ENCODE results near the gene DELE1.

DELE1 gene

DNA sequence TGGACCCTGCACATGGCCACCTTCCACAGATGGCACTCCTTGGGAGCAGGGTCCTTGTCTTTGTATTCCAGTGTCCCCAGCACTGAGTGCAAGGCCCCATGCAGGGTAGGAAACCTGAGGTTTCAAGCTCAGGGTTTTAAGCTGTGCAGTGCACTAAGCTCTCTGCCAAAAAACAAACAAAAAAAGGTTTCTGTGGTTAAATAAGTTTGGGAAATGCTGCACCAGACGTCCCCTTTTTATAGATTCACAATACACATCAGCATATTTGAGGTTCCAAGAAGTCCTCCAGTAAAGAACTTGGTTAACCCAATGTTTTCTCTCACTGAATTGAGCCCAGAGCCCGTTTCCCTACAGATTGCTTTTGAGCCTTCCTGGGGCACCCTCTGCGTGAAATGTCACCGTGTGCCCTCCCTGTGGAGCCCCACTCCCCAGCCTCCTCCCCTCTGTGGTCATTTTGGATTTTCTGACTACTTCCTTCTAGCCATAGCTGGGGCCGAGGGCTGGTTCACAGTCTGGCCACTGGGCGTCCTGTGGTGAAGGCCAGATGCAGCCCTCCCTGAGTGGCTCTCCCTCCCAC lies 17.1 kb downstream of the DELE1 start:
- H3K4me3 ChIP-seq (ENCODE audit: low read depth, low read length) = no peak overlapping the region
- POLR2A ChIA-PET = interaction anchor here (1.1 to 1.6 kb wide), 2 partner anchors 17 to 248 kb away, joined by 3 to 6 read pairs; partner anchors contain the start of gene DELE1
- no peak for DNase-seq (ENCODE audit: low read depth, low spot score)
- no peak for TF ChIP-seq CTCF (IDR thresholded peaks at IDR 0.05; ENCODE audit: insufficient read depth, low read length, missing control alignments)
- CTCF ChIA-PET = interaction anchor here (1.0 to 17.0 kb wide), 9 partner anchors 10 to 249 kb away, joined by 4 to 260 read pairs (median 13); partner anchors contain the start of genes DELE1, PCDH1, PCDH12 and RNF14

DNA sequence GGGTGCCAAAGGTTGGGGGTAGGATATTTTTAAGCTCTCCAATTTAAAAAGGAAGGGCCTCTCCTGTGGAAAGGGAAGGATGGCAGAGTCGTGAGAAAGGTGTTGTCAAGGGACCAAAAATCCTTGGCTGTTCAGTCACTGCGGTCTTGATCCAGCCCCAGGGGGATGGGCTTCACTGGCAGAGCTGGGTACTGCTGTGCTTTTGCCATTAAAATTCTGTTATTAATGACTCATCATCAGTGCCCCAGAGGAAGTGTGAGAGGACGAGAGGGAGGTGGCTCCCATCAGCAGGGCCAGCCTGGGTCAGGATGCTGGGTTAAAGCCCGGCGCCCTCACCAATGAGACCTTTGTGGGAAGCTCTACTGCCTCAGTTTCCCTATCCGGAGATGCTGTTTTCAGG lies 17.6 kb downstream of the DELE1 start:
- TF ChIP-seq CTCF (IDR thresholded peaks at IDR 0.05; ENCODE audit: insufficient read depth, low read length, missing control alignments) = no peak
- POLR2A ChIA-PET = interaction anchor here (0.6 to 1.6 kb wide), 3 partner anchors 18 to 1250 kb away, joined by 3 to 6 read pairs (median 3); partner anchors contain the start of genes DELE1, HARS1 and HARS2
- CTCF ChIA-PET = interaction anchor here (0.9 to 17.0 kb wide), 10 partner anchors 10 to 249 kb away, joined by 4 to 260 read pairs (median 12); partner anchors contain the start of genes DELE1, PCDH1, PCDH12 and RNF14
- no peak for DNase-seq (ENCODE audit: low read depth, low spot score)
- no peak overlapping the region for H3K4me3 ChIP-seq (ENCODE audit: low read depth, low read length)

- no peak for TF ChIP-seq CTCF (IDR thresholded peaks at IDR 0.05; ENCODE audit: insufficient read depth, low read length, missing control alignments)
- H3K4me3 ChIP-seq (ENCODE audit: low read depth, low read length) = no peak overlapping the region
- ChIA-PET CTCF (interaction anchor here (0.9 to 17.0 kb wide), 8 partner anchors 11 to 250 kb away, joined by 4 to 260 read pairs (median 13); partner anchors contain the start of genes DELE1, PCDH1 and PCDH12), POLR2A (interaction anchor here (0.6 to 1.6 kb wide), 3 partner anchors 18 to 1251 kb away, joined by 3 to 6 read pairs (median 3); partner anchors contain the start of genes DELE1, HARS1 and HARS2)
- no peak for DNase-seq (ENCODE audit: low read depth, low spot score)
Measured at GRCh38 chr5:141941779-141942178, 18.1 kb downstream of the DELE1 start.

DNA sequence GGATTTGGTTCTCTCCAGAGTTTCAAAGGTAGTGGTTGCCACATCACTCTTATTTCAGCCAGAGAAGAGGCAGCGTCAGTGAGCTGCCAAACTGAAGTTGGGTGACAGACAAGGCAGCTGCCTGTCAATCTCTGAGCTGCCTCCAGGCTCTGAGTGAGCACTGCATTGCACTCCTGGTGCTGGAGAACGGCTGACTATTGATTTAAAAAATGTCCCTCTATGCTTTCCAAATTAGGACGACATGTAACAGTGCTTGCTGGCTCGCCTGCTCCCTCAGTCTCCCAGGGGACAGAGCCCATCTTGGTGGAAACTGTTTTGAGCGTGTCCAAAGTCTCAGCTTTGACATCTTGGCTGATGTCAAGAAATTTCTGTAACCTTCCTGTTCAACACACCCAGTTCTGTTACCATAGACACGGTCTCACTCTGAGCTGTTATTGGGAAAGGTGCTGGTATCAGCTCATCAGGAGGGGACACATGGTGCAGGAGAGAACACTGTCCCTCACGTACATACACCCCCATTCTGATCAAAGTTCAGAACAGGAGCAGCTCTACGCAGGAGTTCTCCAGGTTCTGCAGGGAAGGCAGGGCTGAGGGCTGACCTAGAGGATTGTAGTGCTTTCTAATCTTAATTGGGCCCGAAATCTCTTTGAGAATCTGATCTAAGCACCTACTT lies 18.6 kb downstream of the DELE1 start:
- DNase-seq (ENCODE audit: low read depth, low spot score) = no peak
- TF ChIP-seq CTCF (IDR thresholded peaks at IDR 0.05; ENCODE audit: insufficient read depth, low read length, missing control alignments) = no peak
- no peak overlapping the region for H3K4me3 ChIP-seq (ENCODE audit: low read depth, low read length)
- POLR2A ChIA-PET = interaction anchor here (1.6 kb wide), 1 partner anchor 19 kb away, joined by 6 read pairs; the partner anchor contains the start of gene DELE1
- CTCF ChIA-PET = interaction anchor here (1.2 to 17.0 kb wide), 5 partner anchors 11 to 250 kb away, joined by 3 to 260 read pairs (median 13); partner anchors contain the start of genes PCDH12 and RNF14

DNA sequence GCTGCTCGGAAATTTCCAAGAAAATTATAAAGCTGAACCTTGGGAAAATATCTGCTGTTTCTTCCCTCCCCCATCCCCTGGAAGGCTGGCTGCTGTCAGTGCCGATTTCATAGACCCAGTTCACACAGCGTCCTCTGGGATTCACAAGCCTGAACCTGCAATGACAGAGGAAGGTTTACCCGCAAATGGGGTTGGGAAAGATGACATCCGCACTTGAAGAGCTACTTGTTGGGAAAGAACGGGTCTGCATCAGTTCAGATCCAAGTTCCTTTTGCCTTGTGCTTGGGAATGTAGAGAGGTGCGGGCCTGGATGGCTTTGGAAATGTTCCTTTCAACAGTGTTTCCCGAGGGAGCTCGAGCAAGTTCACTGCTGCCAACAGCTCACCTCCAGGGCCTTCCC lies 20.4 kb downstream of the DELE1 start:
- DNase-seq (ENCODE audit: low read depth, low spot score) = no peak
- CTCF ChIA-PET = interaction anchor here (1.2 to 17.0 kb wide), 4 partner anchors 15 to 252 kb away, joined by 3 to 260 read pairs (median 32); partner anchors contain the start of genes DELE1, PCDH12 and RNF14
- H3K4me3 ChIP-seq (ENCODE audit: low read depth, low read length) = no peak overlapping the region
- no peak for TF ChIP-seq CTCF (IDR thresholded peaks at IDR 0.05; ENCODE audit: insufficient read depth, low read length, missing control alignments)
- POLR2A ChIA-PET = interaction anchor here (1.0 kb wide), 1 partner anchor 10 kb away, joined by 3 read pairs; no protein-coding TSS in a partner anchor
